Thoracic aorta (tissue), 2 donors: ENCODE results near the gene METAP1D. TPM values are rescaled to one million over a fixed set of nuclear protein-coding genes. Genes with fewer than 3 reads are reported as not detected.
"Not testable (repeated sequence)": the region's sequence is repeated elsewhere in the genome, so short reads cannot be mapped to it uniquely, and the experiment has no call there.

Experiments used
- ATAC-seq: fragments of 150-250 bp; one replicate; pipeline ENCODE4 v1.8.0; 2017; ENCODE audit warnings: low read depth; ENCODE audit not compliant: insufficient number of reproducible peaks, low FRiP score
- DNase-seq: peaks from one replicate; pipeline ENCODE4 v3.0.0-alpha.2; 2020; ENCODE audit warnings: low spot score
- H3K27ac ChIP-seq, 2 donors: fragments of 200-600 bp; sonication (generic); 1 replicate in 1 of 2; 2 replicates in 1 of 2; pipeline ENCODE4 v1.5.1; 2016; ENCODE audit warnings: mild to moderate bottlenecking in 2 of 2, moderate library complexity in 2 of 2
- H3K27me3 ChIP-seq: fragments of 200-600 bp; sonication (generic); replicated peaks from 2 replicates; pipeline ENCODE4 v1.6.0; 2016; ENCODE audit warnings: mild to moderate bottlenecking; ENCODE audit not compliant: insufficient read depth
- H3K36me3 ChIP-seq: fragments of 200-600 bp; sonication (generic); one replicate; pipeline ENCODE4 v1.5.1; 2016
- H3K4me1 ChIP-seq, 2 donors: fragments of 200-600 bp; sonication (generic); 1 replicate in 1 of 2; 2 replicates in 1 of 2; pipeline versions ENCODE4 v1.5.1 to v1.6.0; 2016; ENCODE audit warnings: low read depth in 2 of 2, mild to moderate bottlenecking in 1 of 2; ENCODE audit not compliant: control insufficient read depth in 1 of 2
- H3K4me3 ChIP-seq: fragments of 200-600 bp; sonication (generic); 2 replicates; pipeline ENCODE4 v1.5.1; 2016; ENCODE audit warnings: mild to moderate bottlenecking
- H3K9me3 ChIP-seq: fragments of 200-600 bp; sonication (generic); 2 replicates; pipeline ENCODE4 v1.5.1; 2016
- CTCF ChIP-seq: fragments of 200-600 bp; sonication (generic); IDR thresholded peaks from one replicate; pipeline ENCODE4 v1.5.1; 2019; ENCODE audit warnings: antibody characterized with exemption
- total RNA-seq, 2 donors: library from RNA; depleted of rRNA; stranded (reverse); fragments of >200 nt; gene quantifications; one replicate each; pipeline versions ENCODE4 v1.1.0 to v1.2.3, GENCODE V29; 2016

Gene METAP1D
- total RNA-seq, 2 donors from 2014 or later: 3.2 to 10.8 TPM

GRCh38 chr2:172065111-172065510, 65.4 kb downstream of the METAP1D start:
- H3K4me1 ChIP-seq: no peaks in the 10 kb centered on the region
- TF ChIP-seq CTCF: no peak
- DNase-seq: no peak
- H3K9me3 ChIP-seq: no peaks in the 10 kb centered on the region
- ATAC-seq: no peak
- H3K27ac ChIP-seq: no peak overlapping the region
- H3K27me3 ChIP-seq: no peaks in the 10 kb centered on the region
- H3K4me3 ChIP-seq: no peak overlapping the region
- no peaks in the 10 kb centered on the region for H3K36me3 ChIP-seq

- Histone ChIP-seq H3K9me3 (no peaks in the 10 kb centered on the region), H3K4me1 (no peaks in the 10 kb centered on the region), H3K4me3 (no peak overlapping the region), H3K27ac (no peak overlapping the region), H3K36me3 (no peaks in the 10 kb centered on the region), H3K27me3 (no peaks in the 10 kb centered on the region)
- DNase-seq (no peak), ATAC-seq (no peak)
- TF ChIP-seq CTCF: no peak
Measured at GRCh38 chr2:172066394-172066886, 66.7 kb downstream of the METAP1D start.

DNA sequence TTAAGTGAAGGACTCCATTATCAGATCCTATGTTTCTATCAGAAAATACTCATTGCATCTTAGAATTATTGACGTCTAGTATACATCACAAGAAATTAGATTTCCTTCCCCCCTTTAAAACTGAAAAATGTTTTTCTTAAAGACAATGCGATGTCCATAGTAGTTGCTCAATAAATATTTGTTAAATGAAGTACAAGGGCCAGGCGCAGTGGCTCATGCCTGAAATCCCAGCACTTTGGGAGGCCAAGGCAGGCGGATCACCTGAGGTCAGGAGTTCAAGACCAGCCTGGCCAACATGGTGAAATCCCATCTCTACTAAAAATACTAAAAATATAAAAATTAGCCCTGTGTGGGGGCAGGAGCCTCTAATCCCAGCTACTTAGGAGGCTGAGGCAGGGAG, 68.2 kb downstream of the METAP1D start:
- DNase-seq, H3K9me3 ChIP-seq, H3K27me3 ChIP-seq, ATAC-seq, H3K27ac ChIP-seq, H3K4me3 ChIP-seq, H3K4me1 ChIP-seq, H3K36me3 ChIP-seq: not testable (repeated sequence)

GRCh38 chr2:172070936-172071335, 71.2 kb downstream of the METAP1D start:
- DNase-seq (no peak), ATAC-seq (no peak)
- Histone ChIP-seq H3K4me1 (no peaks in the 10 kb centered on the region), H3K36me3 (no peaks in the 10 kb centered on the region), H3K27me3 (no peaks in the 10 kb centered on the region), H3K9me3 (no peaks in the 10 kb centered on the region), H3K27ac (no peak overlapping the region), H3K4me3 (no peak overlapping the region)
- TF ChIP-seq CTCF: no peak

- Histone ChIP-seq H3K4me3 (no peak overlapping the region), H3K36me3 (no peaks in the 10 kb centered on the region), H3K27me3 (no peaks in the 10 kb centered on the region), H3K4me1 (no peaks in the 10 kb centered on the region), H3K9me3 (no peaks in the 10 kb centered on the region), H3K27ac (no peak overlapping the region)
- no peak for TF ChIP-seq CTCF
- ATAC-seq (no peak), DNase-seq (no peak)
Measured at GRCh38 chr2:172072303-172072702, 72.5 kb downstream of the METAP1D start.

DNA sequence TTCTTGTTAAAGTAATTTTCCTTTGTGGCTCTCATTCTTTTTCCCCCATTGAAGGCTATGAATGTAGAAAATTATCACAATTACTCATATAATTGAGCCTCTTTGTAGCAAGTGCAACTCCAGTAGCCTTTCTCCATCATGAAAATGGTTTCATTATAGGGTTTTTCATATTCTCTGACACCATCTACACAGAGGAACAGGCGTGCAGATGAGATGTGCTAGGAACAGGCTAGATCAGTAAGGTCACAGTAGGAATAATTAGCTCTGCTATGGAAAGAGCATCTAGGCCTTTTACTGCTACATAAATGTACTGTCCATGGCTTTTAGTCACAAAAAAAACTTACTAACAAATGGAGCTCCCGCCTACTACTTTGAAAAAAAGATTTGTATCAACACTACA, 73.0 kb downstream of the METAP1D start:
- Histone ChIP-seq H3K27ac (no peak overlapping the region), H3K9me3 (no peaks in the 10 kb centered on the region), H3K4me3 (no peak overlapping the region), H3K4me1 (no peaks in the 10 kb centered on the region), H3K36me3 (no peaks in the 10 kb centered on the region), H3K27me3 (no peaks in the 10 kb centered on the region)
- TF ChIP-seq CTCF: no peak
- no peak for ATAC-seq
- no peak for DNase-seq
